Astrocyte (in vitro differentiated cells and primary cell): ENCODE results near the gene CLCN6. TPM values are rescaled to one million over a fixed set of nuclear protein-coding genes. Genes with fewer than 3 reads are reported as not detected.
A peak's percentile ranks its signal among the peaks of the same experiment; 100 is the strongest.

ENCODE experiments used
- DNase-seq: peaks from one replicate; pipeline ENCODE4 v3.0.0-alpha.2; 2010; ENCODE audit warnings: low read depth
- FAIRE-seq: peaks from 2 replicates; lab custom pipeline; 2011; peaks lifted over from hg19 to GRCh38; lab: Jason Lieb, UNC
- H2AFZ ChIP-seq: 2 replicates; pipeline ENCODE4 v1.6.0; 2012; ENCODE audit warnings: low read depth, low read length, inconsistent platforms
- H3K27ac ChIP-seq: 2 replicates; pipeline ENCODE4 v1.5.1; 2011; ENCODE audit warnings: low read depth, low read length, inconsistent platforms
- H3K27me3 ChIP-seq: 2 replicates; pipeline ENCODE4 v1.6.0; 2011; ENCODE audit warnings: low read length, inconsistent platforms; ENCODE audit not compliant: insufficient read depth
- H3K36me3 ChIP-seq: 2 replicates; pipeline ENCODE4 v1.5.1; 2011; ENCODE audit warnings: low read length, inconsistent platforms; ENCODE audit not compliant: insufficient read depth
- H3K4me1 ChIP-seq: 2 replicates; pipeline ENCODE4 v1.5.1; 2011; ENCODE audit warnings: low read length, inconsistent platforms; ENCODE audit not compliant: insufficient read depth
- H3K4me2 ChIP-seq: 2 replicates; pipeline ENCODE4 v1.6.0; 2012; ENCODE audit warnings: low read length, inconsistent platforms
- H3K4me3 ChIP-seq: 2 replicates; pipeline ENCODE4 v1.5.1; 2011; ENCODE audit warnings: low read depth, mild to moderate bottlenecking, low read length, inconsistent platforms; ENCODE audit not compliant: insufficient read depth
- H3K79me2 ChIP-seq: 2 replicates; pipeline ENCODE4 v1.6.0; 2012; ENCODE audit warnings: mild to moderate bottlenecking, low read length, inconsistent platforms; ENCODE audit not compliant: insufficient read depth
- H3K9ac ChIP-seq: 2 replicates; pipeline ENCODE4 v1.6.0; 2012; ENCODE audit warnings: mild to moderate bottlenecking, low read length, inconsistent platforms
- H3K9me3 ChIP-seq: 2 replicates; pipeline ENCODE4 v1.5.1; 2012; ENCODE audit warnings: low read depth, mild to moderate bottlenecking, low read length, inconsistent platforms; ENCODE audit not compliant: insufficient read depth
- H4K20me1 ChIP-seq: 2 replicates; pipeline ENCODE4 v1.6.0; 2012; ENCODE audit warnings: low read length, inconsistent platforms; ENCODE audit not compliant: insufficient read depth
- H3K27ac Mint-ChIP-seq: one replicate; pipeline ENCODE4 v1.8.0; 2021; ENCODE audit warnings: mild to moderate bottlenecking, mixed read lengths; ENCODE audit not compliant: unreplicated experiment
- H3K27me3 Mint-ChIP-seq: one replicate; pipeline ENCODE4 v1.8.0; 2021; ENCODE audit warnings: low read depth, mixed read lengths; ENCODE audit not compliant: unreplicated experiment
- H3K36me3 Mint-ChIP-seq: one replicate; pipeline ENCODE4 v1.8.0; 2021; ENCODE audit warnings: low read depth, mixed read lengths; ENCODE audit not compliant: unreplicated experiment
- H3K4me1 Mint-ChIP-seq: one replicate; pipeline ENCODE4 v1.8.0; 2021; ENCODE audit warnings: low read depth, mixed read lengths; ENCODE audit not compliant: unreplicated experiment
- H3K4me3 Mint-ChIP-seq: one replicate; pipeline ENCODE4 v1.8.0; 2021; ENCODE audit warnings: mild to moderate bottlenecking, moderate library complexity, mixed read lengths; ENCODE audit not compliant: unreplicated experiment
- H3K9me3 Mint-ChIP-seq: one replicate; pipeline ENCODE4 v1.8.0; 2021; ENCODE audit warnings: mild to moderate bottlenecking, mixed read lengths; ENCODE audit not compliant: unreplicated experiment
- EZH2 ChIP-seq: IDR thresholded peaks from 2 replicates; pipeline ENCODE4 v1.6.1; 2012; ENCODE audit warnings: mild to moderate bottlenecking, low read length, inconsistent platforms; ENCODE audit not compliant: insufficient read depth
- total RNA-seq: library from RNA; stranded (reverse); gene quantifications from 2 replicates; pipeline ENCODE4 v1.2.1, GENCODE V29; 2021
- TF ChIP-seq, protein P1 (sequence below): IDR thresholded peaks from 2 replicates; pipeline ENCODE4 v1.5.1; 2011; ENCODE audit warnings: low read depth, mild to moderate bottlenecking, inconsistent platforms, low read length, moderate library complexity; ENCODE audit not compliant: insufficient read depth

CLCN6 gene
- total RNA-seq, 1 donor from 2014 or later: 22.4 TPM

DNA sequence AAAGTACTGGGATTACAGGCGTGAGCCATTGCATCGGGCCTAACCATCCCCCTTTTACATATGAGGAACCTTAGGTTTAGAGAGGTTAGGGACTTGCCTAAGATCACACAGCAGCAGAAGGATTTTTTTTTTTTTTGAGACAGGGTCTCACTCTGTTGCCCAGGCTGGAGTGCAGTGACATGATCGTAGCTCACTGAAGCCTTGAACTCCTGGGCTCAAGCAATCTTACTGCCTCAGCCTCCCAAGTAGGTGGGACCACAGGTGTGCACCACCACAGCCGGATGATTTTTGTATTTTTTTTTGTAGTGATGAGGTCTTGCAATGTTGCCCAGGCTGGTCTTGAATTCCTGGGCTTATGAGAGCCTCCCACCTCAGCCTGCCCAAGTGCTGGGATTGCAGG lies 46.2 kb upstream of the CLCN6 start:
- no peak for TF ChIP-seq EZH2
- TF ChIP-seq, protein P1, sequence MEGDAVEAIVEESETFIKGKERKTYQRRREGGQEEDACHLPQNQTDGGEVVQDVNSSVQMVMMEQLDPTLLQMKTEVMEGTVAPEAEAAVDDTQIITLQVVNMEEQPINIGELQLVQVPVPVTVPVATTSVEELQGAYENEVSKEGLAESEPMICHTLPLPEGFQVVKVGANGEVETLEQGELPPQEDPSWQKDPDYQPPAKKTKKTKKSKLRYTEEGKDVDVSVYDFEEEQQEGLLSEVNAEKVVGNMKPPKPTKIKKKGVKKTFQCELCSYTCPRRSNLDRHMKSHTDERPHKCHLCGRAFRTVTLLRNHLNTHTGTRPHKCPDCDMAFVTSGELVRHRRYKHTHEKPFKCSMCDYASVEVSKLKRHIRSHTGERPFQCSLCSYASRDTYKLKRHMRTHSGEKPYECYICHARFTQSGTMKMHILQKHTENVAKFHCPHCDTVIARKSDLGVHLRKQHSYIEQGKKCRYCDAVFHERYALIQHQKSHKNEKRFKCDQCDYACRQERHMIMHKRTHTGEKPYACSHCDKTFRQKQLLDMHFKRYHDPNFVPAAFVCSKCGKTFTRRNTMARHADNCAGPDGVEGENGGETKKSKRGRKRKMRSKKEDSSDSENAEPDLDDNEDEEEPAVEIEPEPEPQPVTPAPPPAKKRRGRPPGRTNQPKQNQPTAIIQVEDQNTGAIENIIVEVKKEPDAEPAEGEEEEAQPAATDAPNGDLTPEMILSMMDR: no peak

DNA sequence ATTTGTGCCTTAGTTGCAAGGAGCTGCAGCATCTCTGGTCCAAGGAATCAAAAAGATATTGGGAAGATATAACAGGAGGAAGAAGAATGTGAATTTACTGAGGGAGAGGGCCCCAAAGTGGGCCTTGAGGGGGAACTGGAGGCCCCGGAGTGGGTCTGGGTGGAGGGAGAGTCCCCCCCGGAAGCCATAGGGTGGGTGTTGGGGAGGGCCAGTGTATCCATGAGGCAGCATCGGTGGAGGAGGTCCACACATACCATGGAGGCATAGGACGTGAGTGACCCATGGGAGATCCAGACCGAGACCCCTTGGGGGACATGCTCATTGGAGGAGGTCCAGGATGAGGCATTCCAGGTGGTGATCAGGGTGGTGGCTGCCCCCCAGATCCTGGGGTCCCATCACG lies 44.7 kb upstream of the CLCN6 start:
- H3K9me3 Mint-ChIP-seq: peaks cover 2% of the 10 kb centered on the region
- FAIRE-seq (no peak), DNase-seq (no peak)
- no peaks in the 10 kb centered on the region for H3K4me1 ChIP-seq
- H3K4me1 Mint-ChIP-seq: no peaks in the 10 kb centered on the region
- H3K36me3 Mint-ChIP-seq: peaks cover 2% of the 10 kb centered on the region
- no peak overlapping the region for H3K4me3 ChIP-seq
- no peaks in the 10 kb centered on the region for H4K20me1 ChIP-seq
- peaks cover 15% of the 10 kb centered on the region for H3K27me3 ChIP-seq
- peaks cover 37% of the 10 kb centered on the region for H3K27me3 Mint-ChIP-seq
- H3K36me3 ChIP-seq: no peaks in the 10 kb centered on the region
- TF ChIP-seq, protein P1: no peak
- TF ChIP-seq EZH2: no peak
- no peaks in the 10 kb centered on the region for H3K9me3 ChIP-seq
- H3K9ac ChIP-seq: no peak overlapping the region
- H3K79me2 ChIP-seq: no peaks in the 10 kb centered on the region
- no peak overlapping the region for H3K27ac Mint-ChIP-seq
- no peak overlapping the region for H3K4me2 ChIP-seq
- H3K27ac ChIP-seq: no peak overlapping the region
- no peak overlapping the region for H2AFZ ChIP-seq
- no peak overlapping the region for H3K4me3 Mint-ChIP-seq

More for the DNA sequence above, 46.2 kb upstream of the CLCN6 start:
- H3K36me3 ChIP-seq: no peaks in the 10 kb centered on the region
- FAIRE-seq: no peak
- H3K27ac ChIP-seq: no peak overlapping the region
- DNase-seq: no peak
- H3K4me3 ChIP-seq: no peak overlapping the region
- no peak overlapping the region for H3K4me2 ChIP-seq
- no peaks in the 10 kb centered on the region for H3K9me3 ChIP-seq
- H3K36me3 Mint-ChIP-seq: peaks cover 2% of the 10 kb centered on the region
- no peaks in the 10 kb centered on the region for H3K4me1 ChIP-seq
- H3K27me3 Mint-ChIP-seq: peaks cover 34% of the 10 kb centered on the region
- H3K79me2 ChIP-seq: no peaks in the 10 kb centered on the region
- peaks cover 12% of the 10 kb centered on the region for H3K27me3 ChIP-seq
- no peaks in the 10 kb centered on the region for H4K20me1 ChIP-seq
- H2AFZ ChIP-seq: no peak overlapping the region
- no peak overlapping the region for H3K4me3 Mint-ChIP-seq
- no peak overlapping the region for H3K9ac ChIP-seq
- no peak overlapping the region for H3K27ac Mint-ChIP-seq
- peaks cover 7% of the 10 kb centered on the region for H3K9me3 Mint-ChIP-seq
- H3K4me1 Mint-ChIP-seq: no peaks in the 10 kb centered on the region

DNA sequence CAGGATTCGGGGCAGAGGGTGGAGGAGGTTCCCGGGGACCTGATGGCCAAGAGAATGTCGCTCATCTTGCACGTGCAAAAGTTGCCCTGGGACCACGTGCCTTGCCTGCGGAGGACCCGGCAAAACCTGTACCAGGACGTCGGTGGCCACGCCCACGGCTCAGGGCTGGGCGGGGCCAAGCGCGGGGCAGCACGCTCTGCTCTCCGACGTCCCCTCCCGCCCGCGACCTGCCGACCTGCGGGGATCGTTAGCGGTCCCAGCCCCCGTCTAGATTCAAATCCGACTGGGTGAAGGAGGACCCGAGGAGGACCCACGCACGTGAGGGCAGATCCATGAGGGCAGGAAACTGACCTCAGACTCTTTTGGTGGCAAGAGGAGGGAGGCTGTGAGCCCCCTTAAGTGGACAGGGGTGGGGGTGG lies 44.0 kb upstream of the CLCN6 start, which contains the start of gene C1orf167:
C1orf167 (plus strand) TSS at position 206 of the 419 bp plus-strand sequence. CDS start 2,208 bp downstream, outside the sequence.
- no peak for FAIRE-seq
- H3K36me3 Mint-ChIP-seq: peaks cover 2% of the 10 kb centered on the region
- TF ChIP-seq, protein P1: no peak
- TF ChIP-seq EZH2: peak; percentile 38

More for the DNA sequence above, 44.0 kb upstream of the CLCN6 start, which contains the start of gene C1orf167:
- H2AFZ ChIP-seq: peak within 1 kb of the TSS; percentile 26
- H3K9me3 ChIP-seq: no peaks in the 10 kb centered on the region
- Mint-ChIP-seq H3K4me3 (no peak within 1 kb of the TSS), H3K4me1 (no peaks in the 10 kb centered on the region), H3K27me3 (peaks cover 36% of the 10 kb centered on the region), H3K27ac (no peak within 1 kb of the TSS), H3K9me3 (no peaks in the 10 kb centered on the region)
- peak within 1 kb of the TSS; percentile 15 for H3K4me2 ChIP-seq
- DNase-seq: no peak
- no peaks in the 10 kb centered on the region for H3K4me1 ChIP-seq
- H3K4me3 ChIP-seq: no peak within 1 kb of the TSS
- no peak within 1 kb of the TSS for H3K27ac ChIP-seq
- no peaks in the 10 kb centered on the region for H3K79me2 ChIP-seq
- H3K36me3 ChIP-seq: no peaks in the 10 kb centered on the region
- peaks cover 17% of the 10 kb centered on the region for H3K27me3 ChIP-seq
- no peak within 1 kb of the TSS for H3K9ac ChIP-seq
- no peaks in the 10 kb centered on the region for H4K20me1 ChIP-seq
